ENCODE measurements around the gene TMEM45B.
"Not testable (repeated sequence)": the region's sequence is repeated elsewhere in the genome, so short reads cannot be mapped to it uniquely, and the experiment has no call there.

Gene TMEM45B

DNA sequence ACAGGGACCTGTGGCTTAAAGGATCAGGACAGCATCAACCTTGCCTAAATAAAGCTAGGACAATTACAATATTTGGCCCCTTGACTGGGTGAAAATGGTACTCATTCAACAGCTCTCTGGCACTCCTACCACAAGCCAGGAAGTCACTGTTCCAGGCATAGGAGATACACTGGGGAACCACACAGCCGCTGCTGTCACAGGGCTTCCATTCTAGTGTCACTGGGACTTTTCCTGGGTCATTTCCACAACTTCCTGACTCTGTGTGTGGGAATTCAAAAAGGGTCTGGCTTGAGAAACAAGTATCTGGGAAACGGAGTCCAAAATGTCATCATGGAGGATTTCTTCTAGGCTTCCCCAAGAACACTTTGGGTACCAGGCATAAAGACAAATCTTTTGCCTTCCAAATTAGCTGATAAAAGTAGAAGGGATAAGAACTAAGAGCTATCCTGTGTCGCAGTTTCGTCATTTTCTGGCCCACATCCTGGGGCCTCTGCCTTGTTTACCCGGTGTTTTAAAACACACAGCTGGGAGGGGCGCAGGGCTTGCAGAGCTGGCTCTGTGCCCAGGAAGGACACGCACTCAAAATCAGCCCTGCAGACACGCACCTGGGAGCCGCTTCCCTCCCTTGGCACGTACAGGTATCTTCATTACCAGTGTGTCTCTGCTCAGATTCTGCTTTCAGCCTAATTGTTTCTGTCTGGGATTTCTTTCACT, 38.0 kb downstream of the TMEM45B start:
- DNase-seq: peak; percentile 30 to 85 (median 62)

- no peak for DNase-seq
Measured at GRCh38 chr11:129854232-129854805, 38.7 kb downstream of the TMEM45B start.

- DNase-seq: no peak
Measured at GRCh38 chr11:129855086-129855485, 39.4 kb downstream of the TMEM45B start.

GRCh38 chr11:129856036-129856435, 40.4 kb downstream of the TMEM45B start:
- no peak for DNase-seq

- DNase-seq: no peak
Measured at GRCh38 chr11:129861702-129862522, 46.3 kb downstream of the TMEM45B start.

- no peak for DNase-seq
Measured at GRCh38 chr11:129864811-129865210, 49.2 kb downstream of the TMEM45B start.

- DNase-seq: no peak
Measured at GRCh38 chr11:129865701-129866100, 50.1 kb downstream of the TMEM45B start.

GRCh38 chr11:129866311-129866710, 50.7 kb downstream of the TMEM45B start:
- no peak for DNase-seq

GRCh38 chr11:129868626-129869025, 53.0 kb downstream of the TMEM45B start:
- DNase-seq: not testable (repeated sequence)

GRCh38 chr11:129871914-129872313, 56.3 kb downstream of the TMEM45B start:
- no peak for DNase-seq

- DNase-seq: no peak
Measured at GRCh38 chr11:129880311-129880710, 64.7 kb downstream of the TMEM45B start.

GRCh38 chr11:129881570-129882170, 66.0 kb downstream of the TMEM45B start:
- peak in 3 of 5 donors; percentile 14 to 17 (median 14) for DNase-seq

DNA sequence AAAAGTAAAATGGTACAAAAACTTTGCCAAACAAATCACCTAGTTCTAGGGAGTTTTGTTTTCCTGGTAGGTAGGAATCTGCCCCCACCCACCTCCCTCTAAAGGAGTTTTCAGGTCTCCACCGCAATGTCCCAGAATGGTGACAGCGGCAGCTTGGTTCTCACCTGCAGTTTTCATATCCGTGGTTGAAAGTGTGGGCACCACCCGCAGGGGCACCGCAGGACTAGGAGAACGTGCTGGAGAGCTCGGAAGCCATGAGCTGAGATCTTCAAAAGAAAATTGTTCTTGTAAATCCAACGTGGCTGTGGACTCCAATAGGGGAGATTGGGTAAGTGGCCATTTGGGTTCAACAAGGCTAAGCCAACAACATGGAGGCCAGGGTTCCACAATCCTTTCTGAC, 68.9 kb downstream of the TMEM45B start:
- no peak for DNase-seq

- no peak for DNase-seq
Measured at GRCh38 chr11:129885381-129885780, 69.7 kb downstream of the TMEM45B start.

DNA sequence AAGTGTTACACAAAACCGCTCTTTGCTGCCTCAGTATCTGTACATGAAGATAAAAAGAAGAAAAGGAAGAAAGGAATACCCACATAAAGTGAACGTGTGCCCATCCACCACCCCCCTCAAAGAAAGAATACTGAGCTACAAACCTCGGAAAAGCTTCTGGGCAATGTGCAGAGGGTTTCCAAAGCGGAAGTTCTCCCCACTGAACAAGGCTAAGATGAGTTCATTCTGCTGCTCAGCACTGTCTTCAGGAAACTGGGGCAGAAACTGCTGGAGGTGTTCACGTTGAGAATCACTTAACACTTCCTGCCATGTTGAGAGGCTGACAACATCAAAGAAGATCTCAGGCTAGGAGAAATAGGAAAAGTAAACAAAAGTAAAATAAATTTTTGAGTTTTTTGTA, 72.8 kb downstream of the TMEM45B start:
- peak in 1 of 5 donors; percentile 53 for DNase-seq

DNA sequence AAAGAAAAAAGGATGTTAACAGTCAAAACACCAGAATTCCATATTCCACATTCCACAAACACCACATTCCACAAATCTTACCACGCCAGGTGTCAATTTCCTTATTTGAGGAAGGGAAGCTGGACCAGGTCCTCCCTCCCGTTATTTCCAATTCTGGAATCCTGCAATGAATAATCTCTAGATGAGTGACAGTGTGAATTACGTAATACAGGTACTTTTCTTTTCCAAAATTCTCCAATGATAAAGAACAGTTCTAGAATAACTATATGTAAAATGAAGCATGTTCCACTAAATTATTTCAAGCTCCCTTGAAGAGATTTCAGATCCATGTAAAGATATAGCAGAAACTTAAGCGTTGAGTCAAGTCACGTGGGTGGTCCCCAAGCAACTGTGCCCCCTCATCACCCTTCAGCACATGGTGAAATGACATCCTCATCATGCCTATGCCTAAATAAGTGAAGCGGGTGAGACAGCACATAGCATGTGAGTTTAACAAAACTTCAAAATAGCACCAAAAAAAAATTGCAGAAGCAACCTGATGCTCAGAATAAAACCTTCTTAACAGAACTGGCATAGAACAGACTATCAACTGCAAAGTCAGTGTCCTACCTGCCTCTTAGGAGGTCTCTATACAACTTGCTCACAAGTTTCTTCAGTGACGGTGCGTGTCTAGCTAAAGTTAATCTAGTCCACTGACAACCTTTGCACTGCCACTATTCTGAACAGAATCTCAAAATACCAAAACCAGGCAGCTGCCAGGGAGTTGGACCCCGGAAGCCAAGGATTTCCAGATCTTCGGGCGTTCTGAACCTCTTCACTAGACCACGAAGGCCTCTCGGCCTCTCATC, 78.9 kb downstream of the TMEM45B start:
- peak in 1 of 5 donors; percentile 11 for DNase-seq

DNA sequence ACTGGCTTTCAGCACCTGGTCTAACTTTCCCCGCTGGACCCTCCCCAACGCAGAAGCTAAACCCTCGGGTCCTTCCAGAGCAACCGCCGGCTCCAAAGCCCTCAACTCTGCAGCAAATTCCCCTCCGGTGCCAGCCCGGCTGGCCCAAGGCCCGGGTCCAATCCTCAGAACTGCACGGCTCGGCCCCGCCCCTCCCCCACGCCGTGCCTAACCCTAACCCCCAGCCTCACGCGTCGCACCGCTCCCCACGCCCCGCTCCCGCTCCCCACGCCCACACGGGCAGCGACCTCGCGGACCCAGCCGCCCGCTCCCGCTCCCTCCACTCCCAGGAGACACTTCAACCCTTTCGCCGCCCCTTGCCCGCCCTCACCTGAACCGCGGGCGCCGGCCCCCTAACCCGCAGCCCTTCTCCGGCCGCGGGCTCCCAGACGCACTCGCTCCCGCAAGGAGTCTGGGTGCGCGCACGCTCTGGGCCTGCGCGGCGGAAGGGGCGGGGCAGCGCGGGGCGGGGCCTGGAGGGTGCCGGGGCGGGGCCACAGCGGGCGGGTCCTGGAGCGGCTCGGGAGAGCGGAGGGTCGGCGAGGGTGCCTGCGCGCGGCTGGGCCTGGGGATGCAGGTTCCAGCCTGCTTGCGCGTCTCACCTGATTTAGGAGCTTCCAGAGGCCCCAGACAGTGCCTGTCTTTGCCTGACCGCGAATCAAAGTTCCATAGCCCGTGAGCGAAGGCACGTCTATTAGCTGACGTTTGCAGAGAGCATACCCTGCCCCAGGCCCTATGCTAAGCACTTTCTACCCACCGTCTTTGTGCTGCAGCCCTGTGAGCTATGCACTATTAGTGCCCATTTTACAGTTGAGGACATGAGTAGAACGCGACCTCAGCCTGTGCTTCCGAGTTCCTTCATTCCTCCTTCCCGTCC, 79.7 kb downstream of the TMEM45B start, which contains the start of gene NFRKB:
Gene NFRKB, minus strand, starts transcription at position 453 of the 916 bp plus-strand sequence. CDS start 2,729 bp downstream, outside the sequence.
- peak; percentile 72 to 84 (median 78) for DNase-seq

GRCh38 chr11:129896062-129896461, 80.4 kb downstream of the TMEM45B start:
- DNase-seq: no peak

GRCh38 chr11:129905402-129905801, 89.8 kb downstream of the TMEM45B start:
- DNase-seq: no peak

Data from T-helper 1 cell (primary cell).